ENCODE results near the gene GRWD1.

Gene GRWD1

DNA sequence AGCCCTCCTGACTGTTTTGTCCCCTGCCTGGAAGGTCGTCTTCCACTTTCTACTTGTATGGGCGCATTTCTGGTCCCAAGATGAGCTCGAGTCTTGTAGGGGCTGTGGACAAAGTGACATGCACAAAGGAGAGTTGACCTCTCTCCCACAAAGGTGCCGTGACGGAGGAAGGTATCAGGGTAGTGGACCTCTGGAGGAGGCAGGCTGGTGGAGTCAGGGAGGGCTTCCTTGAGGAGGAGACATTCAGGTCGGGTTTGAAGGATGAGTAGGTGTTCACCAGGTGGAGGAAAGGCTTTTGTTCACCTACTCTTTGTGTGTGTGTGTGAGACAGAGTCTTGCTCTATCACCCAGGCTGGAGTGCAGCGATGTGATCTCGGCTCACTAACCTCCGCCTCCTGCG, 25.1 kb downstream of the GRWD1 start:
- Histone ChIP-seq H3K4me1 (peaks cover 8% of the 10 kb centered on the region), H3K9me3 (ENCODE audit: control insufficient read depth, low read length) (no peaks in the 10 kb centered on the region), H2AFZ (no peak overlapping the region), H3K27ac (no peak overlapping the region), H3K36me3 (ENCODE audit: control insufficient read depth, insufficient read depth, low read length) (no peaks in the 10 kb centered on the region), H3K4me3 (ENCODE audit: low read depth, low read length) (peak overlapping the region; percentile 98), H3K27me3 (ENCODE audit: control insufficient read depth, insufficient read depth, low read length) (no peaks in the 10 kb centered on the region), H3K4me2 (ENCODE audit: low read length) (no peak overlapping the region), H3K9ac (no peak overlapping the region), H3K79me2 (peaks cover 7% of the 10 kb centered on the region)
- TF ChIP-seq, protein P1, sequence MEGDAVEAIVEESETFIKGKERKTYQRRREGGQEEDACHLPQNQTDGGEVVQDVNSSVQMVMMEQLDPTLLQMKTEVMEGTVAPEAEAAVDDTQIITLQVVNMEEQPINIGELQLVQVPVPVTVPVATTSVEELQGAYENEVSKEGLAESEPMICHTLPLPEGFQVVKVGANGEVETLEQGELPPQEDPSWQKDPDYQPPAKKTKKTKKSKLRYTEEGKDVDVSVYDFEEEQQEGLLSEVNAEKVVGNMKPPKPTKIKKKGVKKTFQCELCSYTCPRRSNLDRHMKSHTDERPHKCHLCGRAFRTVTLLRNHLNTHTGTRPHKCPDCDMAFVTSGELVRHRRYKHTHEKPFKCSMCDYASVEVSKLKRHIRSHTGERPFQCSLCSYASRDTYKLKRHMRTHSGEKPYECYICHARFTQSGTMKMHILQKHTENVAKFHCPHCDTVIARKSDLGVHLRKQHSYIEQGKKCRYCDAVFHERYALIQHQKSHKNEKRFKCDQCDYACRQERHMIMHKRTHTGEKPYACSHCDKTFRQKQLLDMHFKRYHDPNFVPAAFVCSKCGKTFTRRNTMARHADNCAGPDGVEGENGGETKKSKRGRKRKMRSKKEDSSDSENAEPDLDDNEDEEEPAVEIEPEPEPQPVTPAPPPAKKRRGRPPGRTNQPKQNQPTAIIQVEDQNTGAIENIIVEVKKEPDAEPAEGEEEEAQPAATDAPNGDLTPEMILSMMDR (IDR thresholded peaks at IDR 0.05): no peak

- Histone ChIP-seq H3K27ac (no peak overlapping the region), H3K9ac (no peak overlapping the region)
- TF ChIP-seq, protein P1 (IDR thresholded peaks at IDR 0.05): no peak
Measured at GRCh38 chr19:48471836-48472235, 26.1 kb downstream of the GRWD1 start.

GRCh38 chr19:48473161-48473966, 27.6 kb downstream of the GRWD1 start:
- peaks cover 8% of the 10 kb centered on the region for H3K4me1 ChIP-seq
- no peaks in the 10 kb centered on the region for H3K36me3 ChIP-seq (ENCODE audit: control insufficient read depth, insufficient read depth, low read length)

More at GRCh38 chr19:48471836-48472235, 26.1 kb downstream of the GRWD1 start:
- H2AFZ ChIP-seq: no peak overlapping the region
- peaks cover 8% of the 10 kb centered on the region for H3K4me1 ChIP-seq
- no peaks in the 10 kb centered on the region for H3K9me3 ChIP-seq (ENCODE audit: control insufficient read depth, low read length)
- H3K27me3 ChIP-seq (ENCODE audit: control insufficient read depth, insufficient read depth, low read length): no peaks in the 10 kb centered on the region
- no peaks in the 10 kb centered on the region for H3K36me3 ChIP-seq (ENCODE audit: control insufficient read depth, insufficient read depth, low read length)
- no peak overlapping the region for H3K4me3 ChIP-seq (ENCODE audit: low read depth, low read length)
- H3K4me2 ChIP-seq (ENCODE audit: low read length): no peak overlapping the region
- H3K79me2 ChIP-seq: peaks cover 7% of the 10 kb centered on the region

GRCh38 chr19:48474084-48474592, 28.4 kb downstream of the GRWD1 start:
- no peaks in the 10 kb centered on the region for H3K36me3 ChIP-seq (ENCODE audit: control insufficient read depth, insufficient read depth, low read length)
- H3K4me3 ChIP-seq (ENCODE audit: low read depth, low read length): no peak overlapping the region
- no peaks in the 10 kb centered on the region for H3K27me3 ChIP-seq (ENCODE audit: control insufficient read depth, insufficient read depth, low read length)
- H3K9me3 ChIP-seq (ENCODE audit: control insufficient read depth, low read length): no peaks in the 10 kb centered on the region
- no peak overlapping the region for H3K27ac ChIP-seq
- no peak overlapping the region for H3K9ac ChIP-seq
- H3K4me2 ChIP-seq (ENCODE audit: low read length): no peak overlapping the region
- H2AFZ ChIP-seq: no peak overlapping the region
- H3K4me1 ChIP-seq: peaks cover 8% of the 10 kb centered on the region
- H3K79me2 ChIP-seq: peaks cover 7% of the 10 kb centered on the region
- TF ChIP-seq, protein P1 (IDR thresholded peaks at IDR 0.05): no peak

More at GRCh38 chr19:48473161-48473966, 27.6 kb downstream of the GRWD1 start:
- Histone ChIP-seq H3K4me3 (ENCODE audit: low read depth, low read length) (peak overlapping the region; percentile 33), H3K4me2 (ENCODE audit: low read length) (peak overlapping the region; percentile 22), H3K9me3 (ENCODE audit: control insufficient read depth, low read length) (no peaks in the 10 kb centered on the region), H3K79me2 (peaks cover 7% of the 10 kb centered on the region), H3K27me3 (ENCODE audit: control insufficient read depth, insufficient read depth, low read length) (no peaks in the 10 kb centered on the region), H2AFZ (no peak overlapping the region), H3K27ac (peak overlapping the region; percentile 21), H3K9ac (no peak overlapping the region)
- TF ChIP-seq, protein P1 (IDR thresholded peaks at IDR 0.05): no peak

Data from parathyroid adenoma (tissue), 2 donors.